SK-N-SH treated with all-trans-retinoic acid at 6 μM for 48 hours (cell line): Measurements from ENCODE around the gene HOXC9.

ENCODE experiments used
- BACH2 ChIP-seq: fragments of 250-450 bp; sonication (Bioruptor Pico); IDR thresholded peaks from 2 replicates; pipeline ENCODE4 v1.9.0; 2021; ENCODE audit warnings: mild to moderate bottlenecking, borderline replicate concordance
- CSRNP3 ChIP-seq: fragments of 250-450 bp; sonication (Bioruptor Pico); IDR thresholded peaks from 2 replicates; pipeline ENCODE4 v1.5.1; 2021; ENCODE audit warnings: mild to moderate bottlenecking, moderate library complexity
- PATZ1 ChIP-seq: fragments of 250-450 bp; sonication (Bioruptor Pico); IDR thresholded peaks from 2 replicates; pipeline ENCODE4 v1.8.0; 2020; ENCODE audit warnings: mild to moderate bottlenecking, moderate library complexity, borderline replicate concordance
- POU6F1 ChIP-seq: fragments of 250-450 bp; sonication (Bioruptor Pico); IDR thresholded peaks from 2 replicates; pipeline ENCODE4 v1.8.0; 2021; ENCODE audit warnings: low read depth, mild to moderate bottlenecking, moderate library complexity, borderline replicate concordance
- PPARA ChIP-seq: fragments of 250-450 bp; sonication (Bioruptor Pico); IDR thresholded peaks from 2 replicates; pipeline ENCODE4 v1.5.0; 2020; ENCODE audit warnings: mild to moderate bottlenecking, borderline replicate concordance
- SNAI2 ChIP-seq: fragments of 250-450 bp; sonication (Bioruptor Pico); IDR thresholded peaks from 2 replicates; pipeline ENCODE4 v1.5.0; 2020; ENCODE audit warnings: mild to moderate bottlenecking, moderate library complexity
- ZNF565 ChIP-seq: fragments of 450-650 bp; formaldehyde crosslinking; conservative IDR thresholded peaks from 2 replicates; pipeline ENCODE4 v1.5.0; 2020; ENCODE audit warnings: low read depth, mild to moderate bottlenecking, moderate library complexity

GRCh38 chr12:53983950-53984572, 15.9 kb upstream of the HOXC9 start:
- no peak for TF ChIP-seq SNAI2 (CRISPR knock-in tag)
- TF ChIP-seq BACH2 (CRISPR knock-in tag): no peak
- no peak for TF ChIP-seq PATZ1
- no peak for TF ChIP-seq PPARA (CRISPR knock-in tag)
- TF ChIP-seq CSRNP3 (CRISPR knock-in tag): no peak
- no peak for TF ChIP-seq ZNF565 (CRISPR knock-in tag)
- no peak for TF ChIP-seq POU6F1 (CRISPR knock-in tag)
